D341Med (cell line): ENCODE results near the gene ANGPTL7.

ENCODE experiments used
- DNase-seq: peaks from one replicate; pipeline ENCODE4 v3.0.0; 2012; ENCODE audit warnings: low spot score

The ANGPTL7 gene

GRCh38 chr1:11204396-11205190 is 15.4 kb downstream of the ANGPTL7 start:
- no peak for DNase-seq

DNA sequence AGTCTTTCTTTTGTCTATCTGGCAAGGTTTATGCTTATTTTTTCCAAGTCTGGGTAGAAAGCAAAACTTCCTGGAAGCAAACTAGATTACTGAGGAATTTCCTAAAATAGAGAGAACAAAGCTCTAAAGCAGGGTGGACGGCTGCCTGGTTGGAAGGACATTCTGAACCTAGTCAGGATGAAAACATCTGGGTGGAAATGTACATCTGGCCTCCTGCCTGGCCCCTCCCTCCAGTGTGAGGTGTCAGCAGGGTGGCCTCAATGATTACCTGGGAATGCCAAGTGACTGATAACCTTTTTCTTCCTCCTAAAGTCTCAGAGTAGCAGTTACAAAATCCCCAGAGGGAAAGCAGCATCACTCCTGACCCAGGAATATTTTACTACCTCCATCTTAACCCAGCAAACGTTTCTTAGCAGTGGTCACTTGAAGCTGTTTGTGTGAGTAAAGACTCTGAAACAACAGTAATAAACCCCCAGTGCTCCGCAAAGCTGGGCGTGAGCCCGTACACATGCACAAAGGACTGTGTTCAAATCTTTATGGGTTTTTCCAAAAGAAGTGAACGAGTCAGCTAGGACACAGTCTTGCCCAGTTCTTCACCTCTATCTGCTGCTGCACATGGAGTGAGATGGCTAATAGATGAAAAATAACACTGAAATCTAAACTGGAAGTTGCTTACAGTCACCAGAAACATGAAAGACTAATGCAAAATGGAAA is 18.9 kb downstream of the ANGPTL7 start:
- no peak for DNase-seq

DNA sequence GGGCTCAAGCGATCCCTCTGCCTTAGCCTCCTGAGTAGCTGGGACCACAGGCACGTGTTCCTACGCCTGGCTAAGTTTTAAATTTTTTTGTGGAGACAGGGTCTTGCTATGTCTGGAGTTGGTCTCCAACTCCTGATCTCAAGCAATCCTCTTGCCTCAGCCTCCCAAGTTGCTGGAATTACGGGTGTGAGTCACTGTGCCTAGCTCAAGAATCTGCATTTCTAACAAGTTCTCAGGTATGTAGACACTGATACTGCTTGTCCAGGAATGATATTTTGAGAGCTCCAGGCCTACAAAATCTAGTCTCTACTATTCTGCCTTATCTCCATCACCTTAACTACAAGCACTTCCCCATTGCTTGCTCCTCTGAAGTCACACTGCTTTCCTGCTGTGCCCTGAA is 22.3 kb downstream of the ANGPTL7 start:
- DNase-seq: no peak

GRCh38 chr1:11211925-11212587 is 22.9 kb downstream of the ANGPTL7 start:
- DNase-seq: no peak

- peak; percentile 52 for DNase-seq
These were observed 25.7 kb downstream of the ANGPTL7 start for GRCh38 chr1:11214698-11215380.

GRCh38 chr1:11215381-11216005 is 26.3 kb downstream of the ANGPTL7 start:
- no peak for DNase-seq

GRCh38 chr1:11216074-11216473 is 26.9 kb downstream of the ANGPTL7 start:
- no peak for DNase-seq

DNA sequence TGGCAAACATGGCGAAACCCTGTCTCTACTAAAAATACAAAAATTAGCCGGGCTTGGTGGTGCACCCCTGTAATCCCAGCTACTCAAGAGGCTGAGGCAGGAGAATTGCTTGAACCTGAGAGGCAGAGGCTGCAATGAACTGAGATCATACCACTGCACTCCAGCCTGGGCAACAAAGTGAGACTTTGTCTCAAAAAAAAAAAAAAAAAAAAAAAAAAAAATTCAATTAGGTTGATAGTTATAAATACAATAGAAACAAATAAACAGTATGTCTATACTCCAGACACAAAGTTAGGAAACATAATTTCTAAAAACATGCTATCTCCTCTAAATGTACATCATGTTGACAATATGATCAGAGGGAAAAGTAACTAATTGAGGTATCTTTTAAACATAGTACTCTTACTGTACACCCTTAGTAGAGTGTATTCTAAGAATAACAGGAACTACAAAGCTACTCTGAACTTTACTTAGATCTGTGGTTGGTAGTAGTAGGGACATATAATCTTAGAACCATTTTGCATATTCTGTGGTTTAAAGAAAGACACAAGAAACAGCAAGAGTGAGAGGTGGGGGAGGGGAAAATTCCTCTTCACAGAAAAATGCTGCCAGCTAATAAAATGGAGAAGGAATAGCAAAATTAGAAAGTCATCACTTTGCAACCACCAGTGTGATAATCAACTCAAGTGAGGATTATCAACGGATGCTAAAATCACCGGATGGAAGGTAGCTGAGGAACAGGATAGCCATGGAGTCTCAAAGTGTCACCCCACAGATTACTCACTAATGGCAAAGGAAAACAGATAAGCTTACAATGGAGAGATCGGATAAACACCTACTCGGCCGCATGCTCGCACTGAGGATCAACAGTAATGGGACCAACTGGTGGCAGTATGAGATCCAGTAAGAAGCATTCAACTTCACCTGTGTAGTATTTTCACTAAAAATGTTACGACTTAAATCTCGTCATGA is 38.2 kb downstream of the ANGPTL7 start:
- no peak for DNase-seq

DNA sequence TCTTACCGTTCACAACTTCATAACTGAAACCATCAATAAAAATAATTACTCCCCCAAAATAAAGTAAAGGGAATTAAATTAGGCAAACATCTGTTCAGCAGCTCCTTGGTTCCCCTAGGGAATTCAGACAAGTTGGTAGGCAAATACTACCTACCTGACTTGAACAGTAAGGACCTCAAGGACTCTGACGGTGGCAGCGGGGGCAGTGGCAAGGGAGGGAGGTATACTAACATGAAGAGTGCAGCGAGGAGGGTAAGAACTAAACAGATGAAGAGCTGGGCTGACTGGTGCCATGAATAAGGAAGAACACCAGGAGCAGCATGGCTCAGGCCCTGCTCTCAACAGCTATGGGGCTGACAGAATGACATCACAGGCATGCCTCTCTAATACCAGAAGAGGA is 40.0 kb downstream of the ANGPTL7 start:
- no peak for DNase-seq

GRCh38 chr1:11233208-11233607 is 44.1 kb downstream of the ANGPTL7 start:
- DNase-seq: no peak

DNA sequence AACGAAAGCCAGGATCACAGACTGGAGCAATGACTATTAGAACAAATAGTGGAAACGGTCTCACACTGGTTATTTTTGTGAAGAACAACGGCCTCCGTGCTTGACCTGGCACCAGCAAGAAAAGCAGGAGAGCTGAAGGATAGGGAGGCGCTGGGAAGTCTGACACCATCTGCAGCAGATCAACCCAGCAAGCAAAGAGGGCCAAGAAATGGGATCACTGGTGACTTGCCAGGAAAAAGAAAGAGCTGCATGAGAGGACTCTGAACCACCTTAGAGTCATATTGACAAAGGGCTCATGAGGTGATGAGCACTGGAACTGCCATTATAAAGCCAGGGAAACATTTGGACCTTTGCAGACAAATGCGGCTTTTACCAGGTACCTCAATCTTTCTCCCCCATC is 48.2 kb downstream of the ANGPTL7 start:
- no peak for DNase-seq

GRCh38 chr1:11238311-11238710 is 49.2 kb downstream of the ANGPTL7 start:
- DNase-seq: peak; percentile 58

DNA sequence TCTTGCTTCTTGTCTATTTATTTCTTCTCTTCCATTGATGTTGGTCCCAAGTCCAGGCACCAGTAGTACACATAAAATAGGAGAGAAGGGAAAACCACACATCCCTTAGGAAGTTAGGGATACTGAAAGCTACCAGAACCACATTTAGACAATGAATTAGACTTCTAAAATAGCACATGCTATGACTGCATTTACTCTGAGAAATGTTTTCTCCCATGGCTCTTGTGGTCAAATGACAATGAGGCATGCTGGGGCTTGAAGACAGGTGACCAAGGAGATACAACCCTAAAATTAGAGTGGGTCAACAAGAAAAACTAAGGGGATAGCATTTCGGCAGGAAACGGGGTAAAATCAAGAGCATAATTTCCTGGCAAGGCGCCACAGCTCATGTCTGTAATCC is 56.1 kb downstream of the ANGPTL7 start:
- no peak for DNase-seq
